ENCODE measurements around the gene IGF1.
"Not testable (repeated sequence)": the region's sequence is repeated elsewhere in the genome, so short reads cannot be mapped to it uniquely, and the experiment has no call there.

IGF1 gene

GRCh38 chr12:102379346-102380162 is 100.8 kb downstream of the IGF1 start:
- DNase-seq (ENCODE audit: low read depth in 2 of 2): no peak

DNA sequence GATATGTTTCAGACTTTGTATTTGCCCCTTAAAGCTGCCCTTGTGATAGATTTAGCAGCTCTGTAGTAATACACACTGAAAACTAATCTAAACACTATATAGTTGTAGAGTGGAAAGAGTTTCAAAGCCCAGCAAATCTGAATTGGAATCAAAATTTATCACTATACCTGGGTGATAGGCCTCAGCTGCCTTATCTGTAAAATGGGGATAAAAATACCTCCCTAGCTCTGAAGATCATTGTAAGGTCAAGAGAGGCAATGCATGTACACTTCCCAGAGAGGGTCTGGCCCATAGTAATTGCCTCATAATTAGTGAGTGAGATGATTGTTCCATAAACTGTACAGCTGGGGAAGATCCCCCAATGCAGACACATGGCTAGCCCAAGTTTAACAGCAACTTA is 103.6 kb downstream of the IGF1 start:
- no peak for DNase-seq (ENCODE audit: low read depth in 2 of 2)

GRCh38 chr12:102376181-102376747 is 104.1 kb downstream of the IGF1 start:
- DNase-seq (ENCODE audit: low read depth in 2 of 2): no peak

DNA sequence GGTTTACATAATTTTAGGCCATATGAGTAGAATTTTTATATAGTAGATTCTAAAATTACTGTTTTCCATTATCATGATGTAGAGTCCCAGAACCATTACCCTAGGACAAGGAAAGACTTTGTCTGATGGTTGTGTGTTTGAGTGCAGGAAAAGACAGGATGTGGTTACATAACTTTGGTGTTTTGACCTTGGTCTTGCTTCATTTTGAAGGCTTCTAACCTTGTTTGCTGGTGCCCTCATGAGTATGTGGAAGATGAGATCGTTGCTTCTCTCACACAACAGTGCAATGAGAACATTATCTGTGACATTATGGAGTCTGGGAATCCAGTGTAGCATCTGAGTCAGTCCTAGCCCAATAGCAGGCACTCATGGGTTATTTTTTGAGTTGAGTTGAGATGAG is 106.2 kb downstream of the IGF1 start:
- DNase-seq (ENCODE audit: low read depth in 2 of 2): no peak

- DNase-seq (ENCODE audit: low read depth in 2 of 2): no peak
Observed at GRCh38 chr12:102372087-102372486, 108.3 kb downstream of the IGF1 start.

DNA sequence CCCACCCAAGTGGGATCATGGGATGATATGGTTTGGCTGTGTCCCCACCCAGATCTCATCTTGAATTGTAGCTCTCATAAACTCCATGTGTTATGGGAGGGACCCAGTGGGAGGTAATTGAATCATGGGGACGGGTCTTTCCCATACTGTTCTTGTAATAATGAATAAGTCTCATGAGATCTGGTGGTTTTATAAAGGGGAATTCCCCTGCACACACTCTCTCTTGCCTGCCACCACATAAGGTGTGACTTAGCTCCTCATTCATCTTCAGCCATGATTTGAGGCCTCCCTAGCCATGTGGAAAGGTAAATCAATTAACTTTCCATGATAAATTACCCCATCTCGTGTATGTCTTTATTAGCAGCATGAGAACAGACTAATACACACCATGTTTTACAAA is 109.2 kb downstream of the IGF1 start:
- no peak for DNase-seq (ENCODE audit: low read depth in 2 of 2)

GRCh38 chr12:102369876-102370275 is 110.5 kb downstream of the IGF1 start:
- DNase-seq (ENCODE audit: low read depth in 2 of 2): no peak

- no peak for DNase-seq (ENCODE audit: low read depth in 2 of 2)
Observed at GRCh38 chr12:102365365-102365764, 115.0 kb downstream of the IGF1 start.

GRCh38 chr12:102364709-102365108 is 115.7 kb downstream of the IGF1 start:
- no peak for DNase-seq (ENCODE audit: low read depth in 2 of 2)

DNA sequence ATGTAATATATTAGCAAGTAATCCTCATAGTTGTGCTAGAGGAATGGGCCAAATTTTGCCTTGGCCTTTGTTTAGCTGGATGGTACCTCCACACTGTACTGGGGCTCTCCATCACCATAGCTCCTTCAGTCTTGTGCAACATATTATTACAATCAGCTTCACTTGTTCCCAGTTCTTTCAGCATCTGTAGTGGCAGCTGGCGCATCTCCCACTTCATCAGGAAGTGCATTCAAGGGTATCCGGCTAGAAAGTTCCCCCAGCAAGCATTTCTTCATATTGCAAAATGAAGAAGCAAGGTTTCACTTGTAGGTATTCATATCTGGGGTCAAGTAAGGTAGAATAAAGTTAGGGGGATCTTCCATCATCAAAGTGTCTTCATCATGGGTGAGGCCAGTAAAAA is 123.7 kb downstream of the IGF1 start:
- no peak for DNase-seq (ENCODE audit: low read depth in 2 of 2)

GRCh38 chr12:102354281-102354680 is 126.1 kb downstream of the IGF1 start:
- not testable (repeated sequence) for DNase-seq (ENCODE audit: low read depth in 2 of 2)

DNA sequence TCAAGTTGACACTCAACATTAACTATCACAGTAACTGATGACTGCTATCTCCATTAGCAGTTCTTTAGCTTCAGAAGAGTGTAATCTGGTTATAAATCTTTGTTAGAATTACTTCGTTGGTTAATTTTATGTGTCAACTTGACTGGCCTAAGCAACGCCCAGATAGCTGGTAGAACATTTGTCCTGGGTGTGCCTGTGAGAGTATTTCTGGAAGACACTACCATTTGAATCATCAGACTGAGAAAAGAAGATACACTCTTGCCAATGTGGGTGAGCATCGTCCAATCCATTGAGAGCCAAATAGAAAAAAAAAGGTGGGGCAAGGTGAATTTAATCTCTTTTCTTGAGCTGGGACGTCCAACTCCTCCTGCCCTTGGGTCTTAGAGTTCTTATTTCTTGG is 129.0 kb downstream of the IGF1 start:
- no peak for DNase-seq (ENCODE audit: low read depth in 2 of 2)

DNA sequence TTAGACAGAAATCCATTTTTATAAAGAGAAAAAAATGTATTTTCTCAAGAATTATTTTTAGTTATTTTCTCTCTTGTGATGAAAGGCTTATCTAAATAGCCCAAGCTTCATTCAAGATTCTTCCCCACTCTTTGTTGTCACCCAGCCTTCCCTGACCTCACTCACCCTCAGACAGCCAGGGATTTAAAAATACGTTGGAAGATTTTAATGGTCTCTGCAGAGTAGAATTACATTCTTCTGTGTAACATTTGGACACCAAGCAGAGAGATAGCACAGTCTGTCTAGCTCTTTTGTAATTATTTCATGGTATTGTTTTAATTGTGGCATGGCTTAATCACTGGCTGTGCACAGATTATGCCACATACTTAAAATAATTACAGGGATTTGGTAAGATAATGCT is 130.3 kb downstream of the IGF1 start:
- no peak for DNase-seq (ENCODE audit: low read depth in 2 of 2)

- no peak for DNase-seq (ENCODE audit: low read depth in 2 of 2)
Observed at GRCh38 chr12:102349079-102349478, 131.3 kb downstream of the IGF1 start.

DNA sequence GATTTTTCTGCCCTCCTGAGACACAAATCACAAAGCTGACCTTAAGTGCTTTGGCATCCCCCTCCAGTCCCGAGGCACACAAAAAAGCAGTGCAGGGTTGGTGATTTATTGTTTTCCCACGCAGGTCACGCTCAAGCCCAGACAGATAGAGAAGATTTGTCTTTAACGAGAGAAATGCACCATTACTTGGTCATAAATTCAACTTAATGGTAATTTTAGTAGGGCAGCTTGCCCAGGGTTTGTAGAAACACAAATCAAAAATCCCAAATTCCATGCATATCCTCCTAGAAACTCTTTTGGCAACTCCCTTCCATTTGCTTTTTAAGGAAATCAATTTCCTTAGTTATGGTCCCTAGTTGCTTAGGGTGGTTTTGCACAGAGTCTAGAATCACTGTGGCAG is 132.6 kb downstream of the IGF1 start:
- DNase-seq (ENCODE audit: low read depth in 2 of 2): no peak

Measured in activated CD4-positive, alpha-beta T cell treated with anti-CD3 and anti-CD28 coated beads for 24 hours (primary cell).